HG03108 (cell line): ENCODE data around the gene TMEM164.
"Not testable (repeated sequence)": the region's sequence is repeated elsewhere in the genome, so short reads cannot be mapped to it uniquely, and the experiment has no call there.

Experiments used
- ATAC-seq: cut with Tn5 transposase; IDR thresholded peaks from one replicate; pipeline ENCODE4 v1.9.1; 2021; ENCODE audit warnings: moderate library complexity; ENCODE audit not compliant: unreplicated experiment

TMEM164 gene

GRCh38 chrX:110002300-110003166 is at the start of gene TMEM164:
Gene TMEM164 (plus strand): TSS chrX:110003114. CDS start chrX:110003775, 661 bp downstream.
- peak; percentile 78 for ATAC-seq

- ATAC-seq, result no peak
Observed at GRCh38 chrX:109954333-109954732, 48.6 kb upstream of the TMEM164 start.

DNA sequence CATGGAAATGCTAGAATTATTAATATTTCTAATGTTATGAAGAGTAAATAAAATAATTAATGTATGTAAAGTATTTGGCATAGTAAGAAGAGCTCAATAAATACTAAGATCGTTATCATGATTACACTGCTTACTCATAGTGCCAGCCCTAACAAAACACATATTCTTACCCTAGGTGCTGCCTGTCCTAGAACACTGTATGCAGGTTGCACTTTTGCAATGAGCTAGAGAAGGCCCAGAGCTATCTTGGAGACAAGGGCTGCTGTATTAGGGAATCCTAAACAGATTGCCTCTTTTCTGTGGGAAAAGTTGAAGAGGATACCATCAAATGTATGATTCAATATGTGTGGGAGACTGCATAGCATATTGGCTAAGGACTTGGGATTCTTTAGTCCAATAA is 48.0 kb upstream of the TMEM164 start:
- no peak for ATAC-seq

- no peak for ATAC-seq
Observed at GRCh38 chrX:109958266-109958665, 44.6 kb upstream of the TMEM164 start.

DNA sequence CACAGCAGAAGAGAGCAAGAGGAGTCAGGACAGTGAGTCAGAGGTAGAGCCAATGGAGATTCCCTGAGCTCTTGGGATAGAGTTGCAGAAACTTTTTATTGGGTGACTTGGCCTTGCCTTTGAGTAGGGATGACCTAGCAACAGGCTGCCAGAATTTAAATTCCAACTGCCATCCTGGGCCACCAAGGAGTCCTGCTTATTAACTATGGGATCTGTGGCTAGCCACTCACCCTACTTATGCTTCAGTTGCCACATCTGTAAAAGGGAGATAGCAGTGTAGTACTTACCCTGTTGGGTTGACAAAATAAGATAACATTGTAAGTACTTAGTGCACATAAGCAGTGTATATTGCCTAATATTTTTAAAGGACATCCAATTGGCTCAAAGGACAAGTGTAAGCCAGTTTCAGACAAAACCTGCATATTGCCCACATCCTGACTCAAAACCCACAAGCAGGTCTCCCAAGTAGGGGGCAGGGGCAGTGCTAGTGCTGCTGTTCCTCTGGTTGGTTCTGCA is 43.5 kb upstream of the TMEM164 start:
- ATAC-seq, result no peak

DNA sequence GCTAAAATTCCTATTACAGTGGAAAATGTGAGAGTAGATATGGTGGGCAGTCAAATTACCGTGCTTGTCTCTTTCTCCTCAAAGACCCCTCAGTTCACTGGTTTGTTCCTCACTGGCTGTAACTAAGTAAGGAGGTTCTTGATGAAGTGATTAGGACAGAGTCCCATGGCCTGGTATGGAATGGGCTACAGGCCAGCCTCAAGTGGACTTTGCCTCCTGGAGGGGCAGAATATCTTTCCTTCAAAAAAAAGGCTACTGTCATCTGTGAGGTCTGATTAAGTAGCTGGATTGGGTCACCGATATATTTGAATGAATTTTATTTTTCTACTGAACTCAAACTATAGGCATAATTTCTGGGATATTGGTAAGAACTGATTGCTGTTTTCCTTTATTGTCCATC is 38.5 kb upstream of the TMEM164 start:
- ATAC-seq, result no peak

DNA sequence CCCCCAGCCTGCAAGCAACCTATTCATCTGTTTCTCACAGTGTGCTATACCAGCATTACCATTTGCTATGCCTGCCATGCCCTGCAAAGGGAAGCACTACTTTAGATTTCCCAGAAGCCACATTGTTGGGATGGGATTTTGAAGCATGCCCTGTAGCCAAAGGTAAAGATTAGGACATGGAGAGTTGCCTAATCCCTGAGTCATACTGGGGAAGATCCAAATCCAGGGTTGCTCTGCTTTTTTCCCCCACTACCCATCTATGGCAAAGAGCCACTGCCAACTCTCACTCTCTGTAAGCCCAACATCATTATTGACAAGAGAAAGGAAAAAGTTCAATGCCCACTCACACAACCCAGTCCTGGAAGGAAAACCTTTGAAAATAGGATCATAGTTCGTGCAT is 36.7 kb upstream of the TMEM164 start:
- no peak for ATAC-seq

DNA sequence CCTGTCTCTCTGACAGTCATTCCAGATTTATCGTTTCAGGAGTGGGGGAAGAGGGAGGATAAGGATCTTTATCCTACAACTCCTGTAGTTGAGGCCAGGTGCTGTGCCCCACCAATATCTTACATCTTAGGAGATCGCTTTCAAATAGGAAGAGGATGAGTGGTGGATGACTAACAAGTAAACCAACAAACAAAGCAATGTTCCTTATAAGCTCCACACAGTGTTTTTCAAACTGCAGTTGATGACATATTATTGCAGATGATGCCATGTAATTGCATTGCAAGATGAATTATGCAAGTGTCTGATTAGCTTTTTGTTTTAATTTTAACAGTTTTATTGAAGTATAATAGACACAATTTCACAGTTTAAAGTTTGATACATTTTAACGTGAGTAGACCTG is 35.8 kb upstream of the TMEM164 start:
- ATAC-seq, result no peak

DNA sequence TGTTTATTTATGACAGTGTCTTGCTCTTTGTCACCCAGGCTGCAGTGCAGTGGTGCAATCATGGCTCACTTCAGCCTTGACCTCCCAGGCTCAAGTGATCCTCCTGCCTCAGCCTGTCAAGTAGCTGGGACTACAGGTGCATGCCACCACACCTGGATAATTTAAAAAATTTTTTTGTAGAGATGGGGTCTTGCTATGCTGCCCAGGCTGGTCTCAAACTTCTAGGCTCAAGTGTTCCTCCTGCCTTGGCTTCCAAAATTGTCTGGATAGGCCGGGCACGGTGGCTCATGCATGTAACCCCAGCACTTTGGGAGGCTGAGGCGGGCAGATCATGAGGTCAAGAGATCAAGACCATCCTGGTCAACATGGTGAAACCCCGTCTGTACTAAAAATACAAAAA is 32.1 kb upstream of the TMEM164 start:
- ATAC-seq, result not testable (repeated sequence)

DNA sequence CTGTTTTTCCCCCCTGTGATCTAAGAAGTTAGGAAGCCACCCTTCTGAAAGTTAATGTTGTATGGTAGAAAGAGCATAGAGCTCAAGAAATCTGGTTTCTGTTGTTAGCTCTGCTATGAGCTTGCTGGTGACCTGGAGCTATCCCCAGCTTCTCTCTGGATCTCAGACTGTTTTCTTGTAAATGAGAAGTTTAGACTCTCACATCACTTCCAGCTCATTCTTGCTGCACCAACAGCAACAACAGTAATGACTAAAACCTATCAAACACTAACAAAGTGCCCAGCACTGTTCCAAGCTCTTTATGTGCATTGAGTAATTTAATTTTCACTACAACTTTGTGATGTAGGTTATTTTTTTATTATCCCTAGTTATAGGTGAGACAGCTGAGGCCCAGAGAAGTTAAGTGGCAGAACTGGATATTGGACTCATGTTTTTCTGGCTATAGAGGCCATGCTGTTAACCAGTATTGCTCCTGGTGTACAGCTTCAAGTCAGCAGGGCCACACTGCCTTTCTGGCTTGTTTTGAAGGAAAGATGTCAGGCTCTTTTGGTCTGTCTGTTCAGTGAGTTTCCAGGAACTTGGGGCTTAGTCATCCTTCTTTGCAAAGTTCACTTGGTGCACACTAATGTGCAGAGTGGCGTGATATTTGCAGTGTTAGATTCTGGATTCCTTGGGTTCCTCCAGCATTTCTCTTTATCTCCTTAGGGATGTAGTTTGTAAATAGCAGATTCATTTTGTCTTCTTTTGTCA is 27.8 kb upstream of the TMEM164 start:
- no peak for ATAC-seq

DNA sequence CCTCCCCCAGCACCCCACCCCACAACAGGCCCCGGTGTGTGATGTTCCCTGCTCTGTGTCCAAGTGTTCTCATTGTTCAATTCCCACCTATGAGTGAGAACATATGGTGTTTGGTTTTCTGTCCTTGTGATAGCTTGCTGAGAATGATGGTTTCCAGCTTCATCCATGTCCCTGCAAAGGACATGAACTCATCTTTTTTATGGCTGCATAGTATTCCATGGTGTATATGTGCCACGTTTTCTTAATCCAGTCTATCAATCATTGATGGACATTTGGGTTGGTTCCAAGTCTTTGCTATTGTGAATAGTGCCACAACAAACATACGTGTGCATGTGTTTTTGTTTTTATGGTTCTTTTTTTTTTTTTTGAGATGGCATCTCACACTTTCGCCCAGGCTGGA is 17.7 kb upstream of the TMEM164 start:
- not testable (repeated sequence) for ATAC-seq

- ATAC-seq, result no peak
Observed at GRCh38 chrX:109987884-109988283, 15.0 kb upstream of the TMEM164 start.

DNA sequence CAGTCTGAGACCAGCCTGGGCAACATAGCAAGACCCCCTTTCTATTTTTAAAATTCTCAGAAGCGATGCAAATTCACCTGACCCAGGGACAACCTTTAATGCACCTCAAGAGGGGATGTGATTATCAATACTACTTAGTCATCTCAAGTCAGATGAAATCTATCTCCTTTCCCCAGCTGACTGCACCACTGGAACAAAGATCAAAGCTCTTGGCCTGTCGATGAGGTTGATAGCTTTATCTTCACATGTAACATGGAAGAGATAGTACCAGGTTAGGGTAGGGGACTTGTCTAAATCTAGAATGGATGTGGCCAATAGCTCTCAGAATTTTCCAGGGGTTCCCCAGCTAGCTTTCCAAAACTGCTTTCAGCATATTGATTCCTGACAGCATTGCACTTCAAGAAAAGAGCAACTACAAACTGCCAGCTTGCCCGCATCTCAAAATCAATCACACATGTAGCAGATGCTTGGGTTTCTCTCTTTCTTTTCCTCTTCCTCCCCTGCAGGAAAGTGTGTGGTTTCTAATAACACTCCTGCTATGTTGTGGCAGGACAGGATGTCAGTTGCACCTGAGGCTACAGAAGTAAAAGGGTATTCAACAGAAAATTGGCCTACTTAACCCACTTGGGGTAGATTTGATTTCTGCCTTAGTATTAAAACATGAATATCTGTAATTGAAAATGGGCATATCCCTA is 12.2 kb upstream of the TMEM164 start:
- no peak for ATAC-seq

DNA sequence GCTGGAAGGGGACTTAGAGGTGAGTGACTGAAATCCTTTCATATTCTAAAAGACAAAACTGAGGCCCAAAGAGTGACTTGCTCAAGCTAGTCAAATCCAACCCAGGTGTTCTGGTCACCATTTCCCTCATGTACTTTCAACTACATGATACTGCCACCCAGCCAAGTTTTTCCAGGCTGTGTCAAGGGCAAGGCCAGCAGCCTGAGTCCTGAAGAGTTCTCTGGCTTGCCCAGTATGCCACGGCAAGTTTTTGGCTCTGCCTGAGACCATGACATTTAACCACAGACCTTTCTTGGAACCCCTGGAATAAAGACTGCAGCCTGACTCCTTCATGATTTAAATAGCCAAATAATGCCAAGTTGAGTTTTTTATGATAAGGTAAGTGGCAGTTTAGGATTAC is 10.7 kb upstream of the TMEM164 start:
- ATAC-seq, result no peak

GRCh38 chrX:109995155-109995554 is 7.8 kb upstream of the TMEM164 start:
- ATAC-seq, result no peak

GRCh38 chrX:109997786-109998452 is 5.0 kb upstream of the TMEM164 start:
- no peak for ATAC-seq

- ATAC-seq, result no peak
Observed at GRCh38 chrX:110000000-110000399, 2.9 kb upstream of the TMEM164 start.

DNA sequence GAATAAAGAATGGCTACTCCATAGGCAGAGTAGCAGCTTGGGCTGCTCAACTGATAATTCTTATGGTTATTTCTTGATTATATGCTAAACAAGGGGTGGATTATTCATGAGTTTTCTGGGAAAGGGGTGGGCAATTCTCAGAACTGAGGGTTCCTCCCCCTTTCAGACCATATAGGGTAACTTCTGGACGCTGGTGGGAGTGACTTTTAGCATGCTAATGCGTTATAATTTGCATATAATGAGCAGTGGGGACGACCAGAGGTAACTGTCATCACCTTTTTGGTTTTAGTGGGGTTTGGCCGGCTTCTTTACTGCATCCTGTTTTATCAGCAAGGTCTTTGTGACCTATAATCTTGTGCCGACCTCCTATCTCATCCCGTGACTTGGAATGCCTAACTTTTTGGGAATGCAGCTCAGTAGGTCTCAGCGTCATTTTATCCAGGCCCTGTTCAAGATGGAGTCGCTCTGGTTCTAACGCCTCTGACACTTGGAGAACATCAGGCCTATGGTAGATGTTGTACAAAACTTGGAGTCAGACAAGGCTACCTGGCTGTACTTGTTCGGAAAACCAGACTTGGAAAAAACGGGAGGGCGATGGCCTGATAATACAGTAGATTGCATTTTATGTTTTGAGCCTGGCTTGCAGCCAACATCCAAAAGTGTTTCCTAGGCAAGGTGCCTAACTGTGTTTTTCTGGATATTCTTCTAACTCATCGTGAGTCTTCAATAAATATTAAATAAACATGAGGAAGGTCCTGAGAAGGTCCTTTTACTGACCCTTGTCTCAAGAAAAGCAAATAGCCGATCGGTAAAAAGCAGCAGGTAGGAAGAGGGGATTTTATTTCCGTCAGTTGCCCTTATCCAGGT is 1.8 kb upstream of the TMEM164 start:
- no peak for ATAC-seq

DNA sequence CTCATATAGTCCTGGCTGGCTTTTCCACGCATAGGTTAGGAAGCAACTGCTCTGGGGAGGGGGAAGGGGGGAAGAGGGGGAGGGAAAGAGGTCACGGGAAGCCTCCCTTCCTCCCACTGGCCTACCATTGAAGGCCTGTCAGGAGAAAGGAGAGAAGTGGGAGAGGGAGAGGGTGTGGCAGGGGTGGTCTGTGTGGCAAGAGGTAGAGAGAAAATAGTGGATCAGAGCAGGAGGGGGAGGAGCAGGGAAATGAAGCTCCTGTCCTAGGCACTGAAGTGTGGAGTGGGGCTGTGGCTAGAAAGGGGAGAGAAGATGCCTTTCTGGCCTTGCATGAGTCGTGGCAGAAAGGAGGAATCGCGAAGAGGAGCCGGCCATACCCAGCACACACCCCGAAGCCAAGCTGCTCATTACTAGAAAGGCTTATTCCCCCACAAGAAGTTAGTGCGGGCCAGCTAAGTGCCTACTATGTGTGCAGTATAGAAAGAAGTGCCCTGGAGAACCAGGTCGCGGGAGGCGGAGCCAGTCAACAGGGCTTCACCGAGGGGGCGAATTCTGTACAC is 1.1 kb upstream of the TMEM164 start:
- ATAC-seq, result no peak
